WTC11 (cell line): Measurements from ENCODE around the gene TUG1. TPM values are rescaled to one million over a fixed set of nuclear protein-coding genes. Genes with fewer than 3 reads are reported as not detected.

ENCODE experiments used
- ATAC-seq: fragments of 200-7000 bp; cut with Tn5 transposase; 2 replicates; pipeline ENCODE4 v1.10.0; 2021; ENCODE audit warnings: mild to moderate bottlenecking, moderate library complexity
- CTCF ChIA-PET: fragments of 300-600 bp; sonication (Branson Sonifier 250); formaldehyde crosslinking; loops from one replicate; lab custom pipeline; 2021; ENCODE audit warnings: antibody characterized with exemption; lab: Charles Lee
- POLR2A ChIA-PET: fragments of 350-600 bp; sonication (Branson Sonifier 250); formaldehyde crosslinking; loops from one replicate; lab custom pipeline; 2021; ENCODE audit warnings: antibody characterized with exemption; lab: Charles Lee
- DNase-seq: peaks from one replicate; pipeline ENCODE4 v3.0.0; 2021; ENCODE audit warnings: low spot score
- H3K27ac Mint-ChIP-seq: 2 replicates; pipeline ENCODE4 v1.8.0; 2021; ENCODE audit warnings: mixed read lengths
- H3K27me3 Mint-ChIP-seq: 2 replicates; pipeline ENCODE4 v1.8.0; 2021; ENCODE audit warnings: low read depth, mild to moderate bottlenecking, moderate library complexity, mixed read lengths
- H3K36me3 Mint-ChIP-seq: 2 replicates; pipeline ENCODE4 v1.8.0; 2021; ENCODE audit warnings: mixed read lengths
- H3K4me1 Mint-ChIP-seq: 2 replicates; pipeline ENCODE4 v1.8.0; 2022; ENCODE audit warnings: mixed read lengths
- H3K4me3 Mint-ChIP-seq: 2 replicates; pipeline ENCODE4 v1.8.0; 2021; ENCODE audit warnings: mild to moderate bottlenecking, moderate library complexity, mixed read lengths
- H3K9me3 Mint-ChIP-seq: 2 replicates; pipeline ENCODE4 v1.8.0; 2021; ENCODE audit warnings: mixed read lengths
- ARID4B ChIP-seq: sonication (generic); formaldehyde crosslinking; IDR thresholded peaks from 2 replicates; pipeline ENCODE4 v1.8.0; 2023; ENCODE audit warnings: missing genetic modification reagents, mild to moderate bottlenecking, borderline replicate concordance
- ATF6 ChIP-seq: sonication (generic); formaldehyde crosslinking; IDR thresholded peaks from 2 replicates; pipeline ENCODE4 v1.8.1; 2023; ENCODE audit warnings: mild to moderate bottlenecking, missing genetic modification reagents
- CDX4 ChIP-seq: fragments of 250-450 bp; sonication (Bioruptor Pico); IDR thresholded peaks from 2 replicates; pipeline ENCODE4 v1.9.0; 2021; ENCODE audit warnings: moderate library complexity, mild to moderate bottlenecking, inconsistent platforms, borderline replicate concordance
- EMX1 ChIP-seq: fragments of 250-450 bp; sonication (Bioruptor Pico); IDR thresholded peaks from 2 replicates; pipeline ENCODE4 v1.8.0; 2021; ENCODE audit warnings: mild to moderate bottlenecking
- GTF2I ChIP-seq: fragments of 250-450 bp; sonication (Bioruptor Pico); conservative IDR thresholded peaks from 2 replicates; pipeline ENCODE4 v1.4.0; 2021; ENCODE audit warnings: mild to moderate bottlenecking
- MXD4 ChIP-seq: fragments of 250-450 bp; sonication (Bioruptor Pico); IDR thresholded peaks from 2 replicates; pipeline ENCODE4 v1.8.0; 2021; ENCODE audit warnings: mild to moderate bottlenecking, moderate library complexity, borderline replicate concordance
- NFATC4 ChIP-seq: fragments of 250-450 bp; sonication (Bioruptor Pico); IDR thresholded peaks from 2 replicates; pipeline ENCODE4 v1.9.0; 2021; ENCODE audit warnings: mild to moderate bottlenecking
- NR2C2 ChIP-seq: sonication (generic); formaldehyde crosslinking; IDR thresholded peaks from 2 replicates; pipeline ENCODE4 v1.8.0; 2022; ENCODE audit warnings: mild to moderate bottlenecking, missing genetic modification reagents
- SMAD3 ChIP-seq: sonication (generic); formaldehyde crosslinking; IDR thresholded peaks from 2 replicates; pipeline ENCODE4 v1.8.0; 2022; ENCODE audit warnings: missing genetic modification reagents, mild to moderate bottlenecking, borderline replicate concordance
- SP1 ChIP-seq: sonication (generic); formaldehyde crosslinking; conservative IDR thresholded peaks from 2 replicates; pipeline ENCODE4 v1.8.1; 2022; ENCODE audit warnings: missing genetic modification reagents
- TP53 ChIP-seq: sonication (generic); formaldehyde crosslinking; IDR thresholded peaks from 2 replicates; pipeline ENCODE4 v1.8.1; 2023; ENCODE audit warnings: mild to moderate bottlenecking, missing genetic modification reagents
- ZNF121 ChIP-seq: sonication (generic); formaldehyde crosslinking; IDR thresholded peaks from 2 replicates; pipeline ENCODE4 v1.8.0; 2023; ENCODE audit warnings: missing genetic modification reagents
- ZNF263 ChIP-seq: sonication (generic); formaldehyde crosslinking; IDR thresholded peaks from 2 replicates; pipeline ENCODE4 v1.8.1; 2022; ENCODE audit warnings: low read depth, mild to moderate bottlenecking, moderate library complexity, missing genetic modification reagents
- ZNF281 ChIP-seq: sonication (generic); formaldehyde crosslinking; IDR thresholded peaks from 2 replicates; pipeline ENCODE4 v1.8.0; 2023; ENCODE audit warnings: mild to moderate bottlenecking, missing genetic modification reagents
- ZNF317 ChIP-seq: sonication (generic); formaldehyde crosslinking; IDR thresholded peaks from 2 replicates; pipeline ENCODE4 v1.8.1; 2023; ENCODE audit warnings: low read depth, mild to moderate bottlenecking, moderate library complexity, missing genetic modification reagents, borderline replicate concordance
- ZSCAN18 ChIP-seq: fragments of 250-450 bp; sonication (Bioruptor Pico); IDR thresholded peaks from 2 replicates; pipeline ENCODE4 v2.1.2; 2022; ENCODE audit warnings: mild to moderate bottlenecking, moderate library complexity
- total RNA-seq: library from RNA; stranded (reverse); gene quantifications from 3 replicates; pipeline ENCODE4 v1.2.3, GENCODE V29; 2021

Gene TUG1
- total RNA-seq, 1 experiment from 2014 or later: 105 TPM

- POLR2A ChIA-PET: interaction anchor here (1.5 kb wide), 1 partner anchor 46 kb away, joined by 3 read pairs; the partner anchor contains the start of genes MORC2 and TUG1
- H3K4me1 Mint-ChIP-seq: peaks cover 4% of the 10 kb centered on the region; the same call in 1 of the 2 replicates
- H3K27ac Mint-ChIP-seq: no peak overlapping the region
- peaks cover 40% of the 10 kb centered on the region for H3K36me3 Mint-ChIP-seq
- H3K9me3 Mint-ChIP-seq: no peaks in the 10 kb centered on the region
- DNase-seq (no peak), ATAC-seq (no peak)
- TF ChIP-seq ZNF263 (CRISPR knock-in tag) (no peak), NR2C2 (CRISPR knock-in tag) (no peak), ZSCAN18 (CRISPR knock-in tag) (no peak), ATF6 (no peak), ZNF121 (CRISPR knock-in tag) (no peak), GTF2I (CRISPR knock-in tag) (no peak), EMX1 (CRISPR knock-in tag) (no peak), TP53 (no peak), ARID4B (no peak), SMAD3 (no peak), SP1 (CRISPR knock-in tag) (no peak), CDX4 (CRISPR knock-in tag) (no peak), ZNF281 (CRISPR knock-in tag) (no peak), ZNF317 (no peak), NFATC4 (CRISPR knock-in tag) (no peak), MXD4 (CRISPR knock-in tag) (no peak)
- TF ChIP-seq, all 79 proteins: peak for 0
- CTCF ChIA-PET: interaction anchor here (0.7 to 2.7 kb wide), 7 partner anchors 32 to 288 kb away, joined by 3 to 11 read pairs (median 3); partner anchors contain the start of genes SLC35E4 and SMTN
- Mint-ChIP-seq H3K4me3 (no peak overlapping the region), H3K27me3 (no peaks in the 10 kb centered on the region)
Measured at GRCh38 chr22:30923168-30923900, 45.7 kb upstream of the TUG1 start.
